Measurements from ENCODE around the gene FKBP14. TPM values are rescaled to one million over a fixed set of nuclear protein-coding genes. Genes with fewer than 3 reads are reported as not detected.

FKBP14 gene
- total RNA-seq, 1 experiment from 2014 or later: 30.5 TPM

DNA sequence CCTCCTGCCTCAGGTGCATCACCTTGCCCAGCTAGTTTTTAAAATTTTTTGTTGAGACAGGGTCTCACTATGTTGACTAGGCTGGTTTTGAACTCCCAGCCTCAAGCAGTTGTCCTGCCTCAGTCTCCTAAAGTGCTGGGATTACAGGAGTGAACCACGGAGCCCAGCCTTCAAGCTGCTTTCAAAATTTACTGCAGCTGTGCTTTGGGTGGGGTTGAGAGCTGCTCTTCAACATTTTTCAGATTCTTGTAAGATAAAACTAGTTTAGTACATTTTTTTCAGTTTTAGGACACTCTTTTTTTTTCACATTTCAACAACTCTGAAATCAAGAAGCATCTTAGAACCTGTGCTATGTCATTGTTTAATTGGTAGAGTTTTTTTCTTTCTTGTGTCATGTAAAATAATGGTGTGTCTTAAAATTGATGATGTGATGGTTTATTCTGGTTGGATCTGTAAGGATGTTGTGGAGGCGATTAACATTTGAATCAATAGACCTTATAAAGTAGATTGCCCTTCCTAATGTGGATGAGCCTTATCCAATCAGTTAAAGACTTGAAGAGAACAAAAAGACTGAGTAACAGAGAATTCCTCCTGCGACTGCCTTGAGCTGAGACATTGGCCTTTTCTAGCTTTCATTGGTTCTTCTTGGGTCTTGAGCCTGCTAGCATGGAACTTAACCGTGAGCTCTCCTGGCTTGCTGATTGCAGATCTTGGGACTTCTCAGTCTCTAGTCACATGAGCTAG is 15.2 kb upstream of the FKBP14 start:
- CTCF ChIA-PET: interaction anchor here (1.4 kb wide), 1 partner anchor 20 kb away, joined by 3 read pairs; no protein-coding TSS in a partner anchor
- intact Hi-C loops (cut with micrococcal nuclease; ENCODE audit: unreplicated experiment): no loop called here
- DNase-seq: no peak
- BruUV-seq (replicated peaks): no TSS peak
- TF ChIP-seq, protein P1, sequence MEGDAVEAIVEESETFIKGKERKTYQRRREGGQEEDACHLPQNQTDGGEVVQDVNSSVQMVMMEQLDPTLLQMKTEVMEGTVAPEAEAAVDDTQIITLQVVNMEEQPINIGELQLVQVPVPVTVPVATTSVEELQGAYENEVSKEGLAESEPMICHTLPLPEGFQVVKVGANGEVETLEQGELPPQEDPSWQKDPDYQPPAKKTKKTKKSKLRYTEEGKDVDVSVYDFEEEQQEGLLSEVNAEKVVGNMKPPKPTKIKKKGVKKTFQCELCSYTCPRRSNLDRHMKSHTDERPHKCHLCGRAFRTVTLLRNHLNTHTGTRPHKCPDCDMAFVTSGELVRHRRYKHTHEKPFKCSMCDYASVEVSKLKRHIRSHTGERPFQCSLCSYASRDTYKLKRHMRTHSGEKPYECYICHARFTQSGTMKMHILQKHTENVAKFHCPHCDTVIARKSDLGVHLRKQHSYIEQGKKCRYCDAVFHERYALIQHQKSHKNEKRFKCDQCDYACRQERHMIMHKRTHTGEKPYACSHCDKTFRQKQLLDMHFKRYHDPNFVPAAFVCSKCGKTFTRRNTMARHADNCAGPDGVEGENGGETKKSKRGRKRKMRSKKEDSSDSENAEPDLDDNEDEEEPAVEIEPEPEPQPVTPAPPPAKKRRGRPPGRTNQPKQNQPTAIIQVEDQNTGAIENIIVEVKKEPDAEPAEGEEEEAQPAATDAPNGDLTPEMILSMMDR (IDR thresholded peaks at IDR 0.05; ENCODE audit: unreplicated experiment): no peak
- Mint-ChIP-seq H3K27ac (ENCODE audit: unreplicated experiment) (no peak overlapping the region), H3K4me3 (ENCODE audit: low read depth, unreplicated experiment) (no peak overlapping the region), H3K4me1 (ENCODE audit: low read depth, unreplicated experiment) (no peaks in the 10 kb centered on the region), H3K36me3 (ENCODE audit: insufficient read depth, unreplicated experiment) (no peaks in the 10 kb centered on the region), H3K9me3 (ENCODE audit: low read depth, unreplicated experiment) (no peaks in the 10 kb centered on the region), H3K27me3 (ENCODE audit: unreplicated experiment) (no peaks in the 10 kb centered on the region)

DNA sequence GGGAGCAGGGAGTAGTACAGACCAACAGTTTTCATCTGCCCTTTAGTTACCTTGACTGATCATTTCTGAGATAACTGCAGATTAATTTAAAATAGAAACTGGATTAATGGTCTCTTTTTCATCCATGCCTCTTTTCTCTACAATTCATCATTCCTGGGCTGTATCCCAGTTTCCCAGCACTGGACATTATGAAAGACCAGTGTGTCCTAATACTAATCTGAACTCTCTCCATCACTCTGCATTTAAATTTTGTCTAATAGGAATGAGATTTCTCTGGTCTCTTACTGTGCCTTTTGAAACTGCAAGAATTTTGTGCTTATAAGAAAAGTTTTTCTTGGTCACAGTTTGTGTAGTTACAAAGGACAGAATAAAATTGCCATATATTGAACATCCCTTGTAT is 14.4 kb upstream of the FKBP14 start:
- Mint-ChIP-seq H3K27ac (ENCODE audit: unreplicated experiment) (no peak overlapping the region), H3K4me1 (ENCODE audit: low read depth, unreplicated experiment) (no peaks in the 10 kb centered on the region), H3K36me3 (ENCODE audit: insufficient read depth, unreplicated experiment) (no peaks in the 10 kb centered on the region), H3K9me3 (ENCODE audit: low read depth, unreplicated experiment) (no peaks in the 10 kb centered on the region), H3K4me3 (ENCODE audit: low read depth, unreplicated experiment) (no peak overlapping the region), H3K27me3 (ENCODE audit: unreplicated experiment) (no peaks in the 10 kb centered on the region)
- TF ChIP-seq, protein P1 (IDR thresholded peaks at IDR 0.05; ENCODE audit: unreplicated experiment): no peak
- intact Hi-C loops (cut with micrococcal nuclease; ENCODE audit: unreplicated experiment): no loop called here
- CTCF ChIA-PET: interaction anchor here (0.6 to 1.3 kb wide), 2 partner anchors 21 to 446 kb away, joined by 3 to 5 read pairs; no protein-coding TSS in a partner anchor
- no peak for DNase-seq
- BruUV-seq (replicated peaks): no TSS peak

DNA sequence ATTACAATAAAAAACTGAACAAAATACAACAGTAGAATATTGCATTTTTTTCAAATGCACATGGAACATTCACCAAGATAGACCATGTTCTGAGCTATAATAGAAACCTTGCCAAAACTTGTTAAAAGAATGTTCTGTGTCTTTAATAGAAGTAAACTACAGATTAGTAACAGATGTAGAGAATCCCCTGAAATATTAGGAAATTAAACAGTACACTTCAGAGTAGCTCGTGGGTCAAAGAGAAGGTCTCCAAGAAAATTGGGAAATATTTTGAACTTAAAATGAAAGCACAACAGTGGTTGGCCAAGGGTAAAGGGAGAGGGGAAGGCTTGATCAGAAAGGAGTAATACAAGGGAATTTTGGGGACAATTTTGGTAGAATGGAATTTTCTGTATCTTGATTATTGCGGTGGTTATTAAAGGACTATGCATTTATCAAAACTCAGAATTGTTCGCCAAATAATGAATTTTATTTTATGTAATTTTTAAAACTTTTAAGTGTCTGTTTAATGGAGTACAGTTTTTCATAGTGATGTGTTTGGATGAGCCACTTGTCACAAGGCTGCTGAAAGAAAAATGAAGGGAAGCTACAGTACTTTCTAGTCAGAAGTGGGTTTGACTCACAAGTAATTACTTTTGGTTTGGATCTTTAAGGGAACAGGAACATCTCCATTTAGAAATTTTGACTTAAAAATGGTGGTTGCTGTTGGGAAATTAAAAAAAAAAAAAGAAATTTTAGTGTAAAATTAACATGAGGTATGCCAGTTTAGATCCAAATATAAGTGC is 11.9 kb upstream of the FKBP14 start:
- Mint-ChIP-seq H3K4me3 (ENCODE audit: low read depth, unreplicated experiment) (no peak overlapping the region), H3K9me3 (ENCODE audit: low read depth, unreplicated experiment) (no peaks in the 10 kb centered on the region), H3K27ac (ENCODE audit: unreplicated experiment) (no peak overlapping the region), H3K4me1 (ENCODE audit: low read depth, unreplicated experiment) (no peaks in the 10 kb centered on the region), H3K36me3 (ENCODE audit: insufficient read depth, unreplicated experiment) (no peaks in the 10 kb centered on the region), H3K27me3 (ENCODE audit: unreplicated experiment) (no peaks in the 10 kb centered on the region)
- no TSS peak for BruUV-seq (replicated peaks)
- intact Hi-C loops (cut with micrococcal nuclease; ENCODE audit: unreplicated experiment): no loop called here
- CTCF ChIA-PET: no interaction called here
- TF ChIP-seq, protein P1 (IDR thresholded peaks at IDR 0.05; ENCODE audit: unreplicated experiment): no peak
- DNase-seq: no peak

DNA sequence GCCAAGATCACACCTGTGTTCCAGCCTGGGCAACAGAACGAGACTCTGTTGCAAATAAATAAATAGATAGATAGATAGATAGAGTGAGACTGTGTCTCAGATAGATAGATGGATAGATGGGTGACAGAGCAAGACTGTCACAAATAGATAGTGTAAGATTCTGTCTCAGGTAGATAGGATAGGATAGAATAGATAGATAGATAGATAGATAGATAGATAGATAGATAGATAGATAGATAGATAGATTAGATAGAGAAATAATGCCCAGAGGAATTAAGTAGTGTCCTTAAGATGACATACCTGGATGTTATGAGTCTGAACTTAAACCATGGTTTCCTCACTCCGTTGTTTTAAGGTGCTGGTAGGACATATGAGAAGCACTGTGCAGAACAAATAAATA is 9.7 kb upstream of the FKBP14 start:
- H3K4me1 Mint-ChIP-seq (ENCODE audit: low read depth, unreplicated experiment): no peaks in the 10 kb centered on the region
- CTCF ChIA-PET: interaction anchor here (0.6 kb wide), 1 partner anchor 16 kb away, joined by 3 read pairs; no protein-coding TSS in a partner anchor
- H3K4me3 Mint-ChIP-seq (ENCODE audit: low read depth, unreplicated experiment): no peak overlapping the region
- TF ChIP-seq, protein P1 (IDR thresholded peaks at IDR 0.05; ENCODE audit: unreplicated experiment): no peak
- no peak for DNase-seq
- H3K36me3 Mint-ChIP-seq (ENCODE audit: insufficient read depth, unreplicated experiment): no peaks in the 10 kb centered on the region
- intact Hi-C loops (cut with micrococcal nuclease; ENCODE audit: unreplicated experiment): no loop called here
- H3K27ac Mint-ChIP-seq (ENCODE audit: unreplicated experiment): no peak overlapping the region
- H3K9me3 Mint-ChIP-seq (ENCODE audit: low read depth, unreplicated experiment): no peaks in the 10 kb centered on the region
- BruUV-seq (replicated peaks): no TSS peak
- no peaks in the 10 kb centered on the region for H3K27me3 Mint-ChIP-seq (ENCODE audit: unreplicated experiment)
